SJSA1 (cell line): ENCODE data around the gene GDA. TPM values are rescaled to one million over a fixed set of nuclear protein-coding genes. Genes with fewer than 3 reads are reported as not detected.

Experiments
- DNase-seq, 2 experiments: peaks; one replicate each; pipeline ENCODE4 v3.0.0-alpha.2; 2015 to 2020; ENCODE audit warnings: low spot score in 2 of 2, low read depth in 1 of 2
- H3K27ac ChIP-seq: fragments of 250-450 bp; sonication (Bioruptor Pico); 2 replicates; pipeline ENCODE4 v1.5.1; 2020; ENCODE audit warnings: mild to moderate bottlenecking, moderate library complexity
- H3K27me3 ChIP-seq: fragments of 250-450 bp; sonication (Bioruptor Pico); replicated peaks from 2 replicates; pipeline ENCODE4 v1.5.1; 2020; ENCODE audit warnings: mild to moderate bottlenecking, moderate library complexity
- H3K36me3 ChIP-seq: fragments of 250-450 bp; sonication (Bioruptor Pico); 2 replicates; pipeline ENCODE4 v1.5.1; 2020; ENCODE audit warnings: mild to moderate bottlenecking
- H3K4me1 ChIP-seq: fragments of 250-450 bp; sonication (Bioruptor Pico); replicated peaks from 2 replicates; pipeline ENCODE4 v1.6.1; 2021; ENCODE audit warnings: mild to moderate bottlenecking
- H3K4me3 ChIP-seq: fragments of 250-450 bp; sonication (Bioruptor Pico); 2 replicates; pipeline ENCODE4 v1.5.1; 2020; ENCODE audit warnings: mild to moderate bottlenecking
- H3K9me3 ChIP-seq: fragments of 250-450 bp; sonication (Bioruptor Pico); replicated peaks from 2 replicates; pipeline ENCODE4 v1.5.1; 2020; ENCODE audit warnings: mild to moderate bottlenecking
- total RNA-seq: library from RNA; depleted of rRNA; stranded (reverse); fragments of >200 nt; shearing (Covaris generic); gene quantifications from 2 replicates; pipeline ENCODE4 v1.2.3, GENCODE V29; 2014

Gene GDA
- total RNA-seq, 1 experiment from 2014 or later = 0.39 TPM

GRCh38 chr9:72137697-72138365, 11.4 kb upstream of the GDA start:
- H3K27ac ChIP-seq = no peak overlapping the region
- no peak overlapping the region for H3K4me3 ChIP-seq
- DNase-seq = no peak
- no peaks in the 10 kb centered on the region for H3K4me1 ChIP-seq
- H3K27me3 ChIP-seq = no peaks in the 10 kb centered on the region; the same call in 1 of the 2 replicates
- no peaks in the 10 kb centered on the region for H3K36me3 ChIP-seq
- no peaks in the 10 kb centered on the region for H3K9me3 ChIP-seq

- Histone ChIP-seq H3K4me3 (no peak overlapping the region), H3K4me1 (no peaks in the 10 kb centered on the region), H3K36me3 (no peaks in the 10 kb centered on the region), H3K27ac (no peak overlapping the region), H3K9me3 (no peaks in the 10 kb centered on the region), H3K27me3 (no peaks in the 10 kb centered on the region; the same call in 1 of the 2 replicates)
- no peak for DNase-seq
These were observed 10.0 kb upstream of the GDA start for GRCh38 chr9:72139226-72139625.

- DNase-seq = no peak
- Histone ChIP-seq H3K4me1 (no peaks in the 10 kb centered on the region), H3K27ac (no peak overlapping the region)
These were observed 8.7 kb upstream of the GDA start for GRCh38 chr9:72140586-72140985.

GRCh38 chr9:72141484-72141883, 7.8 kb upstream of the GDA start:
- Histone ChIP-seq H3K4me1 (no peaks in the 10 kb centered on the region), H3K9me3 (no peaks in the 10 kb centered on the region), H3K4me3 (no peak overlapping the region), H3K27me3 (no peaks in the 10 kb centered on the region; the same call in 1 of the 2 replicates), H3K27ac (no peak overlapping the region), H3K36me3 (no peaks in the 10 kb centered on the region)
- no peak for DNase-seq

More at GRCh38 chr9:72140586-72140985, 8.7 kb upstream of the GDA start:
- Histone ChIP-seq H3K36me3 (no peaks in the 10 kb centered on the region), H3K27me3 (no peaks in the 10 kb centered on the region; the same call in 1 of the 2 replicates), H3K4me3 (no peak overlapping the region), H3K9me3 (no peaks in the 10 kb centered on the region)

GRCh38 chr9:72144756-72145492, 4.3 kb upstream of the GDA start:
- Histone ChIP-seq H3K4me3 (no peak overlapping the region), H3K4me1 (peaks cover 6% of the 10 kb centered on the region; the same call in 1 of the 2 replicates), H3K9me3 (no peaks in the 10 kb centered on the region), H3K27me3 (peaks cover 10% of the 10 kb centered on the region), H3K36me3 (no peaks in the 10 kb centered on the region), H3K27ac (no peak overlapping the region)
- no peak for DNase-seq

GRCh38 chr9:72145733-72146505, 3.3 kb upstream of the GDA start:
- Histone ChIP-seq H3K4me3 (no peak overlapping the region), H3K4me1 (peaks cover 6% of the 10 kb centered on the region; the same call in 1 of the 2 replicates), H3K27ac (no peak overlapping the region)

GRCh38 chr9:72147676-72148075, 1.6 kb upstream of the GDA start:
- H3K9me3 ChIP-seq = no peaks in the 10 kb centered on the region
- DNase-seq = no peak

More at GRCh38 chr9:72145733-72146505, 3.3 kb upstream of the GDA start:
- Histone ChIP-seq H3K36me3 (no peaks in the 10 kb centered on the region), H3K9me3 (no peaks in the 10 kb centered on the region), H3K27me3 (peaks cover 15% of the 10 kb centered on the region)
- no peak for DNase-seq

GRCh38 chr9:72150127-72150526, 887 bp downstream of the GDA start:
- Histone ChIP-seq H3K4me3 (no peak overlapping the region), H3K36me3 (no peaks in the 10 kb centered on the region), H3K9me3 (no peaks in the 10 kb centered on the region), H3K27me3 (peaks cover 15% of the 10 kb centered on the region), H3K27ac (no peak overlapping the region), H3K4me1 (peaks cover 6% of the 10 kb centered on the region; the same call in 1 of the 2 replicates)
- no peak for DNase-seq

More at GRCh38 chr9:72147676-72148075, 1.6 kb upstream of the GDA start:
- H3K27ac ChIP-seq = no peak overlapping the region
- no peaks in the 10 kb centered on the region for H3K36me3 ChIP-seq
- peaks cover 15% of the 10 kb centered on the region for H3K27me3 ChIP-seq
- H3K4me1 ChIP-seq = peaks cover 6% of the 10 kb centered on the region; the same call in 1 of the 2 replicates
- no peak overlapping the region for H3K4me3 ChIP-seq

- no peaks in the 10 kb centered on the region for H3K9me3 ChIP-seq
- H3K27ac ChIP-seq = no peak overlapping the region
- no peak for DNase-seq
- H3K36me3 ChIP-seq = no peaks in the 10 kb centered on the region
- peaks cover 15% of the 10 kb centered on the region for H3K27me3 ChIP-seq
- no peak overlapping the region for H3K4me3 ChIP-seq
- peaks cover 6% of the 10 kb centered on the region; the same call in 1 of the 2 replicates for H3K4me1 ChIP-seq
These were observed 1.4 kb downstream of the GDA start for GRCh38 chr9:72150661-72151060.

GRCh38 chr9:72151104-72151503, 1.9 kb downstream of the GDA start:
- H3K36me3 ChIP-seq = no peaks in the 10 kb centered on the region

GRCh38 chr9:72154468-72155285, 5.4 kb downstream of the GDA start:
- no peak overlapping the region for H3K27ac ChIP-seq
- no peaks in the 10 kb centered on the region for H3K36me3 ChIP-seq
- DNase-seq = no peak
- H3K27me3 ChIP-seq = peaks cover 8% of the 10 kb centered on the region
- H3K4me1 ChIP-seq = peaks cover under 1% of the 10 kb centered on the region; the same call in 1 of the 2 replicates
- H3K9me3 ChIP-seq = no peaks in the 10 kb centered on the region
- no peak overlapping the region for H3K4me3 ChIP-seq

More at GRCh38 chr9:72151104-72151503, 1.9 kb downstream of the GDA start:
- Histone ChIP-seq H3K4me1 (peaks cover 6% of the 10 kb centered on the region; the same call in 1 of the 2 replicates), H3K27me3 (peaks cover 15% of the 10 kb centered on the region), H3K9me3 (no peaks in the 10 kb centered on the region), H3K27ac (no peak overlapping the region), H3K4me3 (no peak overlapping the region)
- DNase-seq = no peak

- no peak overlapping the region for H3K4me3 ChIP-seq
- peaks cover 1% of the 10 kb centered on the region; the same call in 1 of the 2 replicates for H3K27me3 ChIP-seq
- no peaks in the 10 kb centered on the region for H3K9me3 ChIP-seq
- H3K36me3 ChIP-seq = no peaks in the 10 kb centered on the region
- no peak overlapping the region for H3K27ac ChIP-seq
- no peaks in the 10 kb centered on the region for H3K4me1 ChIP-seq
- DNase-seq = no peak
These were observed 6.1 kb downstream of the GDA start for GRCh38 chr9:72155301-72155700.

- Histone ChIP-seq H3K9me3 (no peaks in the 10 kb centered on the region), H3K4me3 (no peak overlapping the region), H3K27ac (no peak overlapping the region), H3K27me3 (no peaks in the 10 kb centered on the region), H3K36me3 (no peaks in the 10 kb centered on the region), H3K4me1 (no peaks in the 10 kb centered on the region)
- no peak for DNase-seq
These were observed 7.3 kb downstream of the GDA start for GRCh38 chr9:72156586-72156985.
